SK-N-SH (cell line): ENCODE measurements around the gene AKT1. TPM values are rescaled to one million over a fixed set of nuclear protein-coding genes. Genes with fewer than 3 reads are reported as not detected.
A peak's percentile ranks its signal among the peaks of the same experiment; 100 is the strongest.

Experiments used
- CTCF ChIA-PET: fragments of 300-600, 350-600 bp; formaldehyde crosslinking; extraction: SDS; loops from one replicate; lab custom pipeline; 2021; lab: Yijun Ruan, JAX
- POLR2A ChIA-PET: fragments of 350-600 bp; sonication (Branson Sonifier 250); formaldehyde crosslinking; extraction: SDS; loops from one replicate; lab custom pipeline; 2020; ENCODE audit warnings: antibody characterized with exemption, inconsistent platforms; lab: Yijun Ruan, JAX
- DNase-seq: peaks from one replicate; pipeline ENCODE4 v3.0.0; 2012
- H2AFZ ChIP-seq: fragments of 200-600 bp; sonication (generic); 2 replicates; pipeline ENCODE4 v1.8.1; 2016; ENCODE audit warnings: antibody characterized with exemption, mild to moderate bottlenecking, low read depth
- H3F3A ChIP-seq: fragments of 200-600 bp; sonication (generic); replicated peaks from 2 replicates; pipeline ENCODE3; 2016; ENCODE audit warnings: antibody characterized with exemption, mild to moderate bottlenecking; ENCODE audit not compliant: insufficient read depth
- H3K27ac ChIP-seq, 2 experiments: fragments of 200-500 bp in 1 of 2; fragments of 200-600 bp in 1 of 2; sonication (Bioruptor generic) in 1 of 2; sonication (generic), shearing (Covaris generic) in 1 of 2; 2 replicates each; pipeline versions ENCODE4 v1.5.1 to v1.6.1; 2014 to 2016; ENCODE audit warnings: low read depth in 2 of 2, inconsistent platforms in 1 of 2, low read length in 1 of 2, mild to moderate bottlenecking in 1 of 2, mixed read lengths in 1 of 2
- H3K27me3 ChIP-seq: fragments of 200-600 bp; sonication (generic), shearing (Covaris generic); 2 replicates; pipeline ENCODE4 v1.6.1; 2016; ENCODE audit warnings: mixed run types; ENCODE audit not compliant: insufficient read depth
- H3K36me3 ChIP-seq, 2 experiments: fragments of 200-500 bp in 1 of 2; fragments of 200-600 bp in 1 of 2; sonication (Bioruptor generic) in 1 of 2; sonication (generic) in 1 of 2; replicated peaks in 1 of 2; 2 replicates each; pipeline versions ENCODE3 to v1.5.1; 2014 to 2016; ENCODE audit warnings: low read length in 1 of 2, mild to moderate bottlenecking in 1 of 2; ENCODE audit not compliant: insufficient read depth in 2 of 2, control insufficient read depth in 1 of 2
- H3K4me1 ChIP-seq, 2 experiments: fragments of 200-500 bp in 1 of 2; fragments of 200-600 bp in 1 of 2; sonication (Bioruptor generic) in 1 of 2; sonication (generic), shearing (Covaris generic) in 1 of 2; 2 replicates each; pipeline versions ENCODE4 v1.5.1 to v1.6.1; 2014 to 2016; ENCODE audit warnings: low read depth in 1 of 2, low read length in 1 of 2, mixed run types in 1 of 2; ENCODE audit not compliant: insufficient read depth in 2 of 2, control insufficient read depth in 1 of 2
- H3K4me2 ChIP-seq: fragments of 200-600 bp; sonication (generic), shearing (Covaris generic); 2 replicates; pipeline ENCODE4 v1.6.1; 2017; ENCODE audit warnings: mixed run types
- H3K4me3 ChIP-seq, 2 experiments: fragments of 200-500 bp in 1 of 2; fragments of 200-600 bp in 1 of 2; sonication (Bioruptor generic) in 1 of 2; sonication (generic), shearing (Covaris generic) in 1 of 2; 2 replicates each; pipeline versions ENCODE4 v1.5.1 to v1.8.1; 2014 to 2016; ENCODE audit warnings: low read depth in 2 of 2, inconsistent platforms in 1 of 2, low read length in 1 of 2, mild to moderate bottlenecking in 1 of 2, mixed read lengths in 1 of 2, moderate library complexity in 1 of 2
- H3K79me2 ChIP-seq: fragments of 200-600 bp; sonication (generic); 2 replicates; pipeline ENCODE4 v1.8.1; 2017; ENCODE audit warnings: mild to moderate bottlenecking; ENCODE audit not compliant: insufficient read depth
- H3K9ac ChIP-seq: fragments of 200-600 bp; sonication (generic); 2 replicates; pipeline ENCODE4 v1.6.1; 2017; ENCODE audit warnings: mixed run types
- H3K9me2 ChIP-seq: fragments of 200-600 bp; sonication (generic); 2 replicates; pipeline ENCODE4 v1.6.1; 2017; ENCODE audit warnings: mixed run types
- H3K9me3 ChIP-seq: fragments of 200-600 bp; sonication (generic); 2 replicates; pipeline ENCODE4 v1.6.1; 2017; ENCODE audit warnings: mixed run types, mild to moderate bottlenecking, moderate library complexity
- H4K20me1 ChIP-seq: fragments of 200-600 bp; sonication (generic); 2 replicates; pipeline ENCODE4 v1.6.1; 2017; ENCODE audit warnings: mild to moderate bottlenecking, mixed run types; ENCODE audit not compliant: insufficient read depth
- CHD2 ChIP-seq: fragments of 150-350 bp; IDR thresholded peaks from 2 replicates; pipeline ENCODE4 v1.6.1; 2018; ENCODE audit warnings: low read length; ENCODE audit not compliant: partially characterized antibody
- EP300 ChIP-seq, 2 experiments: IDR thresholded peaks; 2 replicates each; pipeline versions ENCODE4 v1.4.0 to v1.6.1; 2012; ENCODE audit warnings: borderline replicate concordance in 1 of 2, low read depth in 1 of 2, low read length in 1 of 2
- EZH2phosphoT487 ChIP-seq: fragments of 200-600 bp; sonication (generic); IDR thresholded peaks from 2 replicates; pipeline ENCODE4 v1.6.1; 2017; ENCODE audit warnings: low read depth, mixed run types, mild to moderate bottlenecking, antibody characterized with exemption, moderate library complexity, borderline replicate concordance
- FOSL2 ChIP-seq: IDR thresholded peaks from 2 replicates; pipeline ENCODE4 v1.4.0; 2012; ENCODE audit warnings: low read depth, mild to moderate bottlenecking, moderate library complexity, borderline replicate concordance
- FOXJ3 ChIP-seq: sonication (generic); formaldehyde crosslinking; IDR thresholded peaks from 2 replicates; pipeline ENCODE4 v1.5.1; 2020; ENCODE audit warnings: mild to moderate bottlenecking, missing genetic modification reagents
- GABPA ChIP-seq: IDR thresholded peaks from 2 replicates; pipeline ENCODE4 v1.4.0; 2012; ENCODE audit warnings: low read depth, mild to moderate bottlenecking
- IRF3 ChIP-seq: fragments of 150-350 bp; IDR thresholded peaks from 2 replicates; pipeline ENCODE4 v1.6.1; 2016; ENCODE audit warnings: mild to moderate bottlenecking, low read depth, low read length
- MEF2A ChIP-seq: IDR thresholded peaks from 2 replicates; pipeline ENCODE4 v1.4.0; 2012; ENCODE audit warnings: low read depth, borderline replicate concordance
- MXI1 ChIP-seq: IDR thresholded peaks from 2 replicates; pipeline ENCODE4 v1.6.1; 2012; ENCODE audit warnings: mild to moderate bottlenecking, low read depth, low read length, improper control_type of control experiment
- NFIC ChIP-seq: IDR thresholded peaks from 2 replicates; pipeline ENCODE4 v1.4.0; 2012; ENCODE audit warnings: borderline replicate concordance
- NRF1 ChIP-seq: IDR thresholded peaks from 2 replicates; pipeline ENCODE4 v1.6.1; 2012; ENCODE audit warnings: low read depth, mild to moderate bottlenecking, low read length
- PBX3 ChIP-seq: IDR thresholded peaks from 2 replicates; pipeline ENCODE4; 2012
- POLR2AphosphoS5 ChIP-seq: IDR thresholded peaks from 2 replicates; pipeline ENCODE4 v1.6.1; 2012; ENCODE audit warnings: low read depth, low read length
- SIN3A ChIP-seq: IDR thresholded peaks from 2 replicates; pipeline ENCODE4 v1.6.1; 2012; ENCODE audit warnings: low read depth, mild to moderate bottlenecking, low read length, moderate library complexity, borderline replicate concordance
- SMC3 ChIP-seq: IDR thresholded peaks from 2 replicates; pipeline ENCODE4 v1.6.1; 2012; ENCODE audit warnings: low read depth, low read length, improper control_type of control experiment
- TAF1 ChIP-seq: IDR thresholded peaks from 2 replicates; pipeline ENCODE4 v1.6.1; 2012; ENCODE audit warnings: low read depth, mild to moderate bottlenecking, low read length, moderate library complexity, borderline replicate concordance
- TCF12 ChIP-seq: IDR thresholded peaks from 2 replicates; pipeline ENCODE4 v1.4.0; 2012
- USF2 ChIP-seq: fragments of 150-350 bp; IDR thresholded peaks from 2 replicates; pipeline ENCODE4 v1.6.1; 2017; ENCODE audit warnings: antibody characterized with exemption, low read length, low read depth, borderline replicate concordance
- ZBTB33 ChIP-seq: IDR thresholded peaks from 2 replicates; pipeline ENCODE4 v1.4.0; 2012; ENCODE audit warnings: low read depth, borderline replicate concordance
- WGBS: methylation state at CpG from one replicate; pipeline ENCODE4 v1.1.6; 2017; ENCODE audit warnings: low lambda C conversion rate; 5-methylcytosine and 5-hydroxymethylcytosine counted together
- polyA plus RNA-seq, 3 experiments: library from polyadenylated mRNA; depleted of rRNA; stranded (reverse); fragments of >200 nt; gene quantifications; 2 replicates each; pipeline ENCODE4 v1.2.3, GENCODE V29; 2012

The AKT1 gene
- polyA plus RNA-seq, 1 of the 3 experiments (the other 2 are of a cell fraction) = 198 TPM

GRCh38 chr14:104752423-104752734 is 43.2 kb downstream of the AKT1 start:
- WGBS = 4% methylated on average over 8 of the region's 21 CpGs
- Histone ChIP-seq H3K4me3 (peak overlapping the region; percentile 88 to 99), H4K20me1 (peaks cover 31% of the 10 kb centered on the region), H3K9me3 (no peaks in the 10 kb centered on the region), H3K79me2 (peaks cover 42% of the 10 kb centered on the region), H3K36me3 (peaks cover 8 to 17% of the 10 kb centered on the region in 2 experiments), H3F3A (peaks cover 7% of the 10 kb centered on the region), H3K9ac (peak overlapping the region; percentile 75), H2AFZ (peak overlapping the region; percentile 99)
- no peak for DNase-seq
- TF ChIP-seq SMC3 = no peak
- no peak for TF ChIP-seq TCF12
- peak; percentile 41; the same call in 1 of the 2 replicates for TF ChIP-seq POLR2AphosphoS5
- TF ChIP-seq FOXJ3 = no peak
- no peak for TF ChIP-seq MEF2A
- no peak for TF ChIP-seq CHD2
- no peak for TF ChIP-seq FOSL2
- TF ChIP-seq ZBTB33 = no peak
- TF ChIP-seq SIN3A = peak; percentile 79; the same call in 1 of the 2 replicates
- TF ChIP-seq, all 33 proteins: peak for 2
- peak overlapping the region; percentile 97 for H3K4me2 ChIP-seq
- peak overlapping the region; percentile 4 to 47; a peak in 3 of 4 replicates for H3K27ac ChIP-seq
- no peaks in the 10 kb centered on the region for H3K27me3 ChIP-seq
- H3K9me2 ChIP-seq = no peaks in the 10 kb centered on the region
- CTCF ChIA-PET = interaction anchor here (0.8 to 4.1 kb wide), 7 partner anchors 15 to 96 kb away, joined by 3 to 37 read pairs (median 5); partner anchors contain the start of gene ADSS1
- POLR2A ChIA-PET = interaction anchor here (0.7 to 1.4 kb wide), 5 partner anchors 18 to 269 kb away, joined by 3 to 8 read pairs (median 3); partner anchors contain the start of gene CDCA4
- peaks cover 8 to 14% of the 10 kb centered on the region in 2 experiments; a peak in 3 of 4 replicates for H3K4me1 ChIP-seq

GRCh38 chr14:104751539-104752422 is 43.8 kb downstream of the AKT1 start:
- Histone ChIP-seq H3K4me2 (peak overlapping the region; percentile 97), H4K20me1 (peaks cover 27% of the 10 kb centered on the region), H3K79me2 (peaks cover 37% of the 10 kb centered on the region), H3K4me3 (peak overlapping the region; percentile 88 to 99), H3F3A (peaks cover 7% of the 10 kb centered on the region), H3K9me2 (no peaks in the 10 kb centered on the region), H2AFZ (peak overlapping the region; percentile 99), H3K36me3 (peaks cover 7 to 11% of the 10 kb centered on the region in 2 experiments), H3K9ac (peak overlapping the region; percentile 75), H3K4me1 (peaks cover 8 to 14% of the 10 kb centered on the region in 2 experiments; a peak in 3 of 4 replicates), H3K27me3 (no peaks in the 10 kb centered on the region), H3K27ac (peak overlapping the region; percentile 4 to 47; a peak in 3 of 4 replicates), H3K9me3 (no peaks in the 10 kb centered on the region)
- ChIA-PET CTCF (interaction anchor here (0.8 to 4.1 kb wide), 9 partner anchors 16 to 96 kb away, joined by 3 to 37 read pairs (median 5); no protein-coding TSS in a partner anchor), POLR2A (interaction anchor here (0.8 to 1.4 kb wide), 4 partner anchors 21 to 269 kb away, joined by 3 to 8 read pairs (median 3); partner anchors contain the start of gene CDCA4)
- peak; percentile 55 for DNase-seq
- TF ChIP-seq PBX3 = no peak
- TF ChIP-seq TAF1 = no peak
- no peak for TF ChIP-seq SIN3A
- no peak for TF ChIP-seq POLR2AphosphoS5
- TF ChIP-seq USF2 = no peak
- no peak for TF ChIP-seq MEF2A
- no peak for TF ChIP-seq CHD2
- no peak for TF ChIP-seq MXI1
- TF ChIP-seq GABPA = no peak
- no peak for TF ChIP-seq EZH2phosphoT487
- no peak for TF ChIP-seq EP300 (IDR thresholded peaks at IDR 0.05; ENCODE audit: borderline replicate concordance in 1 of 2, low read depth in 1 of 2, low read length in 1 of 2)
- no peak for TF ChIP-seq IRF3
- TF ChIP-seq FOSL2 = no peak
- TF ChIP-seq NFIC = no peak
- no peak for TF ChIP-seq NRF1
- 82% methylated on average over 21 of the region's 90 CpGs for WGBS
